ENCODE measurements around the gene PTPRK.

DNA sequence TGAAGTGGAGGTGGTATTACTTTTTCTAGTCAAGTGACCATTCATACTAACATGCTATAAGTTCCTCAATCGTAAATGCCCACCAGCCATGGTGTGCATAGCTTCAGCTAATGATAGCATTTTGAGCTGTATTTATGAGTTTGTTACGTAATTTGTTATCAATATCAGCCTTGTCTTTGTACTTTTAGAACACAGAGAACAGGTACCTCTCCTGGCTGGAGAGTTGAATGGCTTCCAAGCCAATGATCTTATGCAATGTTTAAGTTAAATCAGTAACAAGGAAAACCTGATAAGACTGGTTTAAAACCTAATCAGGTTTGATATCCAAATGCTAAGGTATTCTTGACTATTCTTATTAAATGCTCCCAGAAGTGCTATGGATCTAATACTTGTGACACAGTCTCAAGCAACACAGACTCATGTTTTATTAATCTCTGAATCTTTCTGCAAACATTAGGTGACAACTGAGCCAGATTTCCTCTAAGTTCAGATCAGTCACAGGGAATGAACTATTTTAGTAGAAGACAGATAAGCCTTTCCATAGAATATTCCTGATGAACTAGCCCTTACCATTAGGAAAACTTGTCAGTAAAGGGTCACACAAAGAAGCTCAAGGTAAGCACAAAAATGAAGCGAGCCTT is 154.8 kb downstream of the PTPRK start:
- TF ChIP-seq CTCF (IDR thresholded peaks at IDR 0.05) (no peak), ZFX (IDR thresholded peaks at IDR 0.05; ENCODE audit: borderline replicate concordance) (no peak)

All from 22Rv1 (cell line).